DND-41 (cell line): ENCODE data around the gene ZFYVE28.

ENCODE experiments used
- CTCF ChIP-seq: IDR thresholded peaks from 2 replicates; pipeline ENCODE4 v1.5.1; 2012; ENCODE audit warnings: borderline replicate concordance, low read length, moderate library complexity, mild to moderate bottlenecking; ENCODE audit not compliant: poor library complexity, severe bottlenecking; ENCODE audit errors: extremely low read depth
- EZH2 ChIP-seq: IDR thresholded peaks from 3 replicates; pipeline ENCODE4 v1.6.1; 2012; ENCODE audit warnings: borderline replicate concordance, low read depth, mild to moderate bottlenecking, moderate library complexity, low read length, inconsistent platforms; ENCODE audit not compliant: severe bottlenecking

- TF ChIP-seq CTCF (no peak), EZH2 (no peak)
Measured at GRCh38 chr4:2458546-2459491, 40.4 kb upstream of the ZFYVE28 start.
